Stimulated activated CD8-positive, alpha-beta memory T cell treated with anti-CD3 and anti-CD28 coated beads, Interleukin-12 subunit alpha, Interleukin-12 subunit beta, amount 100 ng/mL, for 4 hours (primary cell): ENCODE measurements around the gene HS3ST5.
"Not testable (repeated sequence)": the region's sequence is repeated elsewhere in the genome, so short reads cannot be mapped to it uniquely, and the experiment has no call there.

Experiments
- DNase-seq: peaks from one replicate; pipeline ENCODE4 v3.0.0-alpha.2; 2020; ENCODE audit warnings: low read depth

The HS3ST5 gene

GRCh38 chr6:114334237-114334636, 8.6 kb downstream of the HS3ST5 start:
- DNase-seq: no peak

- no peak for DNase-seq
Measured at GRCh38 chr6:114327074-114327473, 15.7 kb downstream of the HS3ST5 start.

- DNase-seq: no peak
Measured at GRCh38 chr6:114323784-114324183, 19.0 kb downstream of the HS3ST5 start.

- DNase-seq: no peak
Measured at GRCh38 chr6:114319749-114320148, 23.1 kb downstream of the HS3ST5 start.

- no peak for DNase-seq
Measured at GRCh38 chr6:114315831-114316595, 26.8 kb downstream of the HS3ST5 start.

GRCh38 chr6:114313816-114314215, 29.0 kb downstream of the HS3ST5 start:
- not testable (repeated sequence) for DNase-seq

GRCh38 chr6:114312931-114313330, 29.9 kb downstream of the HS3ST5 start:
- DNase-seq: no peak

GRCh38 chr6:114310053-114310452, 32.8 kb downstream of the HS3ST5 start:
- no peak for DNase-seq

- no peak for DNase-seq
Measured at GRCh38 chr6:114304304-114304887, 38.4 kb downstream of the HS3ST5 start.

- no peak for DNase-seq
Measured at GRCh38 chr6:114301596-114302219, 41.1 kb downstream of the HS3ST5 start.

- DNase-seq: no peak
Measured at GRCh38 chr6:114297135-114297534, 45.7 kb downstream of the HS3ST5 start.

- DNase-seq: no peak
Measured at GRCh38 chr6:114292431-114292830, 50.4 kb downstream of the HS3ST5 start.

- DNase-seq: no peak
Measured at GRCh38 chr6:114291428-114291827, 51.4 kb downstream of the HS3ST5 start.

GRCh38 chr6:114290864-114291263, 52.0 kb downstream of the HS3ST5 start:
- DNase-seq: no peak

GRCh38 chr6:114288701-114289495, 53.9 kb downstream of the HS3ST5 start:
- DNase-seq: no peak

- no peak for DNase-seq
Measured at GRCh38 chr6:114287461-114287860, 55.4 kb downstream of the HS3ST5 start.

GRCh38 chr6:114286211-114286610, 56.6 kb downstream of the HS3ST5 start:
- no peak for DNase-seq

- no peak for DNase-seq
Measured at GRCh38 chr6:114284281-114284680, 58.5 kb downstream of the HS3ST5 start.

- DNase-seq: no peak
Measured at GRCh38 chr6:114282292-114282691, 60.5 kb downstream of the HS3ST5 start.

GRCh38 chr6:114281496-114281895, 61.3 kb downstream of the HS3ST5 start:
- DNase-seq: no peak

- no peak for DNase-seq
Measured at GRCh38 chr6:114280239-114280982, 62.4 kb downstream of the HS3ST5 start.

GRCh38 chr6:114277220-114277619, 65.6 kb downstream of the HS3ST5 start:
- DNase-seq: no peak
